Gastrocnemius medialis (tissue), 4 donors: ENCODE results near the gene ST8SIA5. TPM values are rescaled to one million over a fixed set of nuclear protein-coding genes. Genes with fewer than 3 reads are reported as not detected.

Experiments used
- ATAC-seq, 2 donors: fragments of 150-250 bp; one replicate each; pipeline ENCODE4 v1.9.1; 2016
- DNase-seq, 2 donors: peaks; one replicate each; pipeline ENCODE4 v3.0.0-alpha.2; 2019
- H3K27ac ChIP-seq, 4 donors: fragments of 200-600 bp; sonication (generic); 1 replicate in 1 of 4; 2 replicates in 3 of 4; pipeline ENCODE4 v1.5.1; 2016 to 2018; ENCODE audit warnings: mild to moderate bottlenecking in 2 of 4, moderate library complexity in 1 of 4
- H3K27me3 ChIP-seq, 3 donors: fragments of 200-600 bp; sonication (generic) in 2 of 3; 1 replicate in 1 of 3; 2 replicates in 2 of 3; pipeline versions ENCODE4 v1.5.1 to v1.6.0; 2016 to 2019; ENCODE audit warnings: mild to moderate bottlenecking in 1 of 3, moderate library complexity in 1 of 3
- H3K36me3 ChIP-seq, 2 donors: fragments of 200-600 bp; sonication (generic) in 1 of 2; one replicate each; pipeline ENCODE4 v1.5.1; 2017 to 2018
- H3K4me1 ChIP-seq, 2 donors: fragments of 200-600 bp; sonication (generic) in 1 of 2; one replicate each; pipeline ENCODE4 v1.5.1; 2016 to 2017; ENCODE audit warnings: mild to moderate bottlenecking in 2 of 2
- H3K4me3 ChIP-seq, 4 donors: fragments of 200-600 bp; sonication (generic) in 3 of 4; 1 replicate in 1 of 4; 2 replicates in 3 of 4; pipeline ENCODE4 v1.5.1; 2016 to 2019; ENCODE audit warnings: mild to moderate bottlenecking in 2 of 4
- H3K9me3 ChIP-seq, 3 donors: fragments of 200-600 bp; sonication (generic) in 2 of 3; 1 replicate in 1 of 3; 2 replicates in 2 of 3; pipeline ENCODE4 v1.5.1; 2016 to 2019
- POLR2A ChIP-seq, 2 donors: fragments of 450-650 bp; IDR thresholded peaks; one replicate each; pipeline ENCODE4 v1.6.1; 2017; ENCODE audit warnings: antibody characterized with exemption in 2 of 2, mild to moderate bottlenecking in 2 of 2, moderate library complexity in 2 of 2
- in situ Hi-C, 4 donors: fragments of 200-750 bp; cut with MboI; loops; one replicate each; pipeline versions ENCODE4 v1.15.0 to v1.8.0; 2017; ENCODE audit warnings: low sequenced_read_pairs in 4 of 4
- intact Hi-C: fragments of 100-400 bp; cut with DNase I; formaldehyde crosslinking; loops from one replicate; pipeline ENCODE4 v1.15.1; 2023; ENCODE audit warnings: low total_unique reads
- total RNA-seq, 4 donors: library from RNA; depleted of rRNA; stranded (reverse); fragments of >200 nt; gene quantifications; one replicate each; pipeline versions ENCODE4 v1.1.0 to v1.2.3, GENCODE V29; 2016
- TF ChIP-seq, protein P1 (sequence below), 5 experiments: fragments of 450-650 bp in 3 of 5; fragments of 200-600 bp in 2 of 5; sonication (generic) in 2 of 5; IDR thresholded peaks in 4 of 5; conservative IDR thresholded peaks in 1 of 5; 1 replicate in 4 of 5; 2 replicates in 1 of 5; pipeline ENCODE4 v1.5.1; 2016 to 2019; ENCODE audit warnings: antibody characterized with exemption in 5 of 5, mild to moderate bottlenecking in 3 of 5, moderate library complexity in 3 of 5

Gene ST8SIA5
- total RNA-seq, 4 donors from 2014 or later: 1.7 to 7.7 (median 3.6) TPM

DNA sequence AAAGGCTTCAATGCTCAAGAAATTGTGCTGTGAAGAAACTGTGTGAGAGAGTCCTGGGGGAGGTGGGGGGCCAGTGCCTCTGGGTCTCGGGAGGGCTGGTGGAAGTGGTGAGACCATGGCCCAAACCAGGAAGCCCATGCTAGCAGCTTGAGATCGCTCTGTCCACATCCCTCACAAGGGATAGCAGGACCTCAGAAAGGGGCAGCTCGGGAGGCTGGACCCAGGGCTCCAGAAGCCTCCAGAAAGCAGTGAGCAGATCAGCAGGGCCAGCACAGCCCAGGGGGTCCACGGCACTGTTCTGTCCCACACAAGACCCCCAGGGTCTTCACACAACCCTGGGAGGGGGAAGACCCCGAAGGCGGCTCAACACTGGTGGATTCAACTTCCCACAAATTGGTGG lies 24.1 kb downstream of the ST8SIA5 start:
- H3K4me3 ChIP-seq: no peak overlapping the region
- no peak for DNase-seq

GRCh38 chr18:46732201-46732600 lies 24.7 kb downstream of the ST8SIA5 start:
- no peak for ATAC-seq
- H3K9me3 ChIP-seq: no peaks in the 10 kb centered on the region
- in situ Hi-C loops: no loop called here

More for the DNA sequence above, 24.1 kb downstream of the ST8SIA5 start:
- in situ Hi-C loops: no loop called here
- TF ChIP-seq, protein P1, sequence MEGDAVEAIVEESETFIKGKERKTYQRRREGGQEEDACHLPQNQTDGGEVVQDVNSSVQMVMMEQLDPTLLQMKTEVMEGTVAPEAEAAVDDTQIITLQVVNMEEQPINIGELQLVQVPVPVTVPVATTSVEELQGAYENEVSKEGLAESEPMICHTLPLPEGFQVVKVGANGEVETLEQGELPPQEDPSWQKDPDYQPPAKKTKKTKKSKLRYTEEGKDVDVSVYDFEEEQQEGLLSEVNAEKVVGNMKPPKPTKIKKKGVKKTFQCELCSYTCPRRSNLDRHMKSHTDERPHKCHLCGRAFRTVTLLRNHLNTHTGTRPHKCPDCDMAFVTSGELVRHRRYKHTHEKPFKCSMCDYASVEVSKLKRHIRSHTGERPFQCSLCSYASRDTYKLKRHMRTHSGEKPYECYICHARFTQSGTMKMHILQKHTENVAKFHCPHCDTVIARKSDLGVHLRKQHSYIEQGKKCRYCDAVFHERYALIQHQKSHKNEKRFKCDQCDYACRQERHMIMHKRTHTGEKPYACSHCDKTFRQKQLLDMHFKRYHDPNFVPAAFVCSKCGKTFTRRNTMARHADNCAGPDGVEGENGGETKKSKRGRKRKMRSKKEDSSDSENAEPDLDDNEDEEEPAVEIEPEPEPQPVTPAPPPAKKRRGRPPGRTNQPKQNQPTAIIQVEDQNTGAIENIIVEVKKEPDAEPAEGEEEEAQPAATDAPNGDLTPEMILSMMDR (IDR thresholded peaks at IDR 0.05 in 4 of 5, conservative IDR thresholded peaks at IDR 0.05 in 1 of 5): no peak
- no peak for TF ChIP-seq POLR2A (IDR thresholded peaks at IDR 0.05)
- H3K9me3 ChIP-seq: no peaks in the 10 kb centered on the region
- no peak overlapping the region for H3K27ac ChIP-seq
- intact Hi-C loops: no loop called here
- H3K27me3 ChIP-seq: no peaks in the 10 kb centered on the region
- no peak for ATAC-seq
- no peaks in the 10 kb centered on the region for H3K4me1 ChIP-seq
- H3K36me3 ChIP-seq: peaks cover 0 to 9% of the 10 kb centered on the region in 2 donors

GRCh38 chr18:46731316-46731715 lies 25.5 kb downstream of the ST8SIA5 start:
- TF ChIP-seq, protein P1 (IDR thresholded peaks at IDR 0.05 in 4 of 5, conservative IDR thresholded peaks at IDR 0.05 in 1 of 5): no peak
- no peak for TF ChIP-seq POLR2A (IDR thresholded peaks at IDR 0.05)
- ATAC-seq: no peak

More at GRCh38 chr18:46732201-46732600, 24.7 kb downstream of the ST8SIA5 start:
- Histone ChIP-seq H3K27me3 (no peaks in the 10 kb centered on the region), H3K4me3 (no peak overlapping the region), H3K36me3 (peaks cover 0 to 9% of the 10 kb centered on the region in 2 donors), H3K27ac (no peak overlapping the region), H3K4me1 (peaks cover under 1 to 3% of the 10 kb centered on the region in 2 donors)
- TF ChIP-seq, protein P1 (IDR thresholded peaks at IDR 0.05 in 4 of 5, conservative IDR thresholded peaks at IDR 0.05 in 1 of 5): no peak
- no peak for TF ChIP-seq POLR2A (IDR thresholded peaks at IDR 0.05)
- DNase-seq: no peak
- intact Hi-C loops: no loop called here

DNA sequence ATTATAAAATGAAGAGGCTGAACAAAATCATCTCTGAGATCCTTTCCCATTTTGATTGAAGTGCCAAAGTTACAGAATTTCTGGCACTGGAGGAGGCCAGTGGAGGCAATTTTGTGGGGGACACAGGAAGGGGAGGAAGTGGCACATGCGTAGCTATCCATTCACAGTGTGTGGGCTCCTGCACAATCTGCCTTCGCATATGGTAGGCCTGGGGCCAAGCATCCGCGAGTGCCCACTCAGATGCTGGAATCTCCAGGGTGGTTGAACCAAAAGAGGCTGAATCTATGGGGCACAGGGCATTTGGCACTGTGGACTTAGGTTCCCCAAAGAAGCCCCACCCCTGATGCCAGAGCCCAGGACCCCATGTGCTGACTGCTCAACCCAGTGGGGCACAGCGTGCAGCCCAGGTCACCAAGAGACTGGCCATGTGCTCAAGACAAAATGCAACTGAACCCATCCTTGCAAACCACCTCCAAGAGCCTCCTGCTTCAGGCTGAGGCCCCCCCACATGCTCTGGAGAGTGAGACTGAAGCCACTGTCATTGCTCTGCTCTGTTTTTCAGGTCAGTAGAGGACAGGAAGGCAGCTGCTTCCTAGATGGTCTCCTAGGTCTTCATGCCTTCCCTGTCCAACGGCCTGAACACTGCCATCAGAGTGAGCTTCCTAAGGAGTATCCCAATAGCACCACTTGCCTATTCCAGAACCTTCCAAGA lies 28.5 kb downstream of the ST8SIA5 start:
- no peak for DNase-seq
- H3K27ac ChIP-seq: no peak overlapping the region
- H3K27me3 ChIP-seq: no peaks in the 10 kb centered on the region
- TF ChIP-seq POLR2A (IDR thresholded peaks at IDR 0.05): no peak
- TF ChIP-seq, protein P1 (IDR thresholded peaks at IDR 0.05 in 4 of 5, conservative IDR thresholded peaks at IDR 0.05 in 1 of 5): no peak
- no peak overlapping the region for H3K4me3 ChIP-seq
- ATAC-seq: no peak
- in situ Hi-C loops: no loop called here
- H3K36me3 ChIP-seq: peaks cover 0 to 9% of the 10 kb centered on the region in 2 donors
- intact Hi-C loops: no loop called here
- H3K4me1 ChIP-seq: peaks cover 3 to 7% of the 10 kb centered on the region in 2 donors
- H3K9me3 ChIP-seq: no peaks in the 10 kb centered on the region

More at GRCh38 chr18:46731316-46731715, 25.5 kb downstream of the ST8SIA5 start:
- no peak overlapping the region for H3K27ac ChIP-seq
- no peaks in the 10 kb centered on the region for H3K9me3 ChIP-seq
- DNase-seq: no peak
- H3K4me3 ChIP-seq: no peak overlapping the region
- H3K27me3 ChIP-seq: no peaks in the 10 kb centered on the region
- H3K4me1 ChIP-seq: peaks cover 3 to 7% of the 10 kb centered on the region in 2 donors
- intact Hi-C loops (no loop called here), in situ Hi-C loops (no loop called here)
- H3K36me3 ChIP-seq: peaks cover 0 to 9% of the 10 kb centered on the region in 2 donors
